CD4-positive, alpha-beta T cell (primary cell): ENCODE measurements around the gene GPR142. TPM values are rescaled to one million over a fixed set of nuclear protein-coding genes. Genes with fewer than 3 reads are reported as not detected.

Experiments used
- ATAC-seq: fragments of 200-7000 bp; cut with Tn5 transposase; one replicate; pipeline ENCODE4 v1.10.0; 2022; ENCODE audit warnings: mild to moderate bottlenecking; ENCODE audit not compliant: poor library complexity
- CTCF ChIA-PET: fragments of 350-600 bp; sonication (Branson Sonifier 250); formaldehyde crosslinking; loops from one replicate; lab custom pipeline; 2021; ENCODE audit warnings: antibody characterized with exemption, inconsistent platforms; lab: Charles Lee
- POLR2A ChIA-PET: fragments of 350-600 bp; sonication (Branson Sonifier 250); formaldehyde crosslinking; loops from one replicate; lab custom pipeline; 2021; ENCODE audit warnings: antibody characterized with exemption, inconsistent platforms; lab: Charles Lee
- DNase-seq, 14 experiments: peaks; one replicate each; pipeline ENCODE4 v3.0.0-alpha.2; 2013 to 2020; ENCODE audit warnings: mixed read lengths in 2 of 14
- H3K27ac ChIP-seq, 2 donors: one replicate each; pipeline versions ENCODE4 v1.5.1 to v1.7.0; 2013; ENCODE audit warnings: low read length in 2 of 2, low read depth in 1 of 2, mild to moderate bottlenecking in 1 of 2
- H3K27me3 ChIP-seq, 2 experiments: 1 replicate in 1 of 2; 2 replicates in 1 of 2; pipeline versions ENCODE4 v1.6.1 to v1.7.0; 2013; ENCODE audit warnings: low read length in 2 of 2, control low read depth in 1 of 2, mild to moderate bottlenecking in 1 of 2, moderate library complexity in 1 of 2; ENCODE audit not compliant: insufficient read depth in 2 of 2, control insufficient read depth in 1 of 2
- H3K36me3 ChIP-seq: one replicate; pipeline ENCODE4 v1.6.1; 2013; ENCODE audit warnings: low read length, control low read depth; ENCODE audit not compliant: insufficient read depth
- H3K4me1 ChIP-seq: one replicate; pipeline ENCODE4 v1.6.1; 2013; ENCODE audit warnings: low read length, control low read depth; ENCODE audit not compliant: insufficient read depth
- H3K4me3 ChIP-seq: one replicate; pipeline ENCODE4 v1.5.1; 2013; ENCODE audit warnings: mild to moderate bottlenecking, low read length, moderate library complexity
- H3K9me3 ChIP-seq, 2 experiments: 1 replicate in 1 of 2; 2 replicates in 1 of 2; pipeline versions ENCODE4 v1.6.1 to v1.7.0; 2013; ENCODE audit warnings: low read length in 2 of 2, mild to moderate bottlenecking in 2 of 2, control low read depth in 1 of 2, moderate library complexity in 1 of 2; ENCODE audit not compliant: control insufficient read depth in 1 of 2, insufficient read depth in 1 of 2
- H3K27ac Mint-ChIP-seq: one replicate; pipeline ENCODE4 v1.8.0; 2020; ENCODE audit warnings: mixed read lengths
- H3K27me3 Mint-ChIP-seq: one replicate; pipeline ENCODE4 v1.8.0; 2021; ENCODE audit warnings: mixed read lengths
- H3K36me3 Mint-ChIP-seq: one replicate; pipeline ENCODE4 v1.8.0; 2021; ENCODE audit warnings: low read depth, mixed read lengths
- H3K4me1 Mint-ChIP-seq: one replicate; pipeline ENCODE4 v1.8.0; 2021; ENCODE audit warnings: low read depth, mixed read lengths
- H3K4me3 Mint-ChIP-seq: one replicate; pipeline ENCODE4 v1.8.0; 2020; ENCODE audit warnings: mild to moderate bottlenecking, mixed read lengths
- H3K9me3 Mint-ChIP-seq: one replicate; pipeline ENCODE4 v1.8.0; 2020; ENCODE audit warnings: mixed read lengths
- CTCF ChIP-seq: fragments of 200-600 bp; IDR thresholded peaks from one replicate; pipeline ENCODE4 v1.8.0; 2022; ENCODE audit warnings: antibody characterized with exemption, mild to moderate bottlenecking
- intact Hi-C, 2 experiments: fragments of 100-400 bp; cut with DNase I in 1 of 2; cut with micrococcal nuclease in 1 of 2; formaldehyde crosslinking; loops; one replicate each; pipeline versions ENCODE4 v1.15.1 to v1.9.0; 2023 to 2025; cut with DNase I, micrococcal nuclease
- total RNA-seq, 174 experiments: library from RNA in 2 of 174; stranded (reverse) in 2 of 174; gene quantifications; one replicate each; pipeline ENCODE4 v1.2.3 and lab custom pipeline; 2021 to 2026

Gene GPR142
- total RNA-seq, 2 experiments from 2014 or later: not detected

DNA sequence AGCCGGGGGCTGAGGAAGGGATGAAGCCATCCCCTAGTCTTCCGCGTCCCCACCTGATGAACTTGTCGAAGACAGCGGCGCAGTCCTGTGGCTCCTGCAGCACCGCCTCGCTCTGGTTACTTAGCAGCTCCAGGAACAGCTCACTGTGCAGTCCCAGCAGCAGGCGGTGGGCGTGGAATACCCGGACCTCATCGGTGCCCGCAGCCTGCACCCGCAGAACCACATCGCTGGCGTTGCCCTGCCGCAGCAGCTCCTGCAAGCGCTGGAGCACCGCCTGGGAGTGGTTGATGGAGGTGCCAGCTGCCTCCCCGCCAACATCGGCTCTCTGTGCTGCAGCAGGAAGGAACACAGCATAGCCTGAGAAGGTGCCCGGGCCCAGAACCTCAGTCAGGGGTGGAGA is 7.4 kb upstream of the GPR142 start:
- no peaks in the 10 kb centered on the region for H3K36me3 Mint-ChIP-seq
- no peak overlapping the region for H3K4me3 Mint-ChIP-seq
- no peak for ATAC-seq
- peaks cover 4% of the 10 kb centered on the region for H3K4me1 Mint-ChIP-seq
- H3K9me3 ChIP-seq: peaks cover 0 to 17% of the 10 kb centered on the region in 2 experiments
- H3K27ac ChIP-seq: no peak overlapping the region
- no peak overlapping the region for H3K4me3 ChIP-seq
- intact Hi-C loops: loop anchor here in 1 of 2 experiments (2.0 kb wide), 1 partner anchor 149 kb away; no protein-coding TSS in a partner anchor
- no peak for TF ChIP-seq CTCF
- H3K27me3 ChIP-seq: peaks cover 50 to 52% of the 10 kb centered on the region in 2 experiments
- H3K27me3 Mint-ChIP-seq: peaks cover 46% of the 10 kb centered on the region
- ChIA-PET POLR2A (no interaction called here), CTCF (interaction anchor here (1.2 kb wide), 1 partner anchor 8 kb away, joined by 4 read pairs; no protein-coding TSS in a partner anchor)
- no peak for DNase-seq
- H3K36me3 ChIP-seq: no peaks in the 10 kb centered on the region
- peaks cover 16% of the 10 kb centered on the region for H3K4me1 ChIP-seq
- H3K27ac Mint-ChIP-seq: no peak overlapping the region
- H3K9me3 Mint-ChIP-seq: no peaks in the 10 kb centered on the region

GRCh38 chr17:74360899-74361229 is 6.4 kb upstream of the GPR142 start:
- no peak for TF ChIP-seq CTCF
- intact Hi-C loops: loop anchor here in 1 of 2 experiments (2.0 kb wide), 1 partner anchor 150 kb away; no protein-coding TSS in a partner anchor
- Mint-ChIP-seq H3K9me3 (no peaks in the 10 kb centered on the region), H3K4me1 (peaks cover 4% of the 10 kb centered on the region), H3K27me3 (peaks cover 36% of the 10 kb centered on the region), H3K4me3 (no peak overlapping the region), H3K36me3 (no peaks in the 10 kb centered on the region), H3K27ac (no peak overlapping the region)
- ChIA-PET CTCF (interaction anchor here (1.0 to 2.3 kb wide), 3 partner anchors 18 to 158 kb away, joined by 3 to 7 read pairs (median 4); partner anchors contain the start of gene RPL38), POLR2A (interaction anchor here (0.9 to 1.1 kb wide), 2 partner anchors 148 to 157 kb away, joined by 3 read pairs; partner anchors contain the start of genes RPL38 and TTYH2)
- Histone ChIP-seq H3K27me3 (peaks cover 42 to 43% of the 10 kb centered on the region in 2 experiments), H3K9me3 (peaks cover 0 to 17% of the 10 kb centered on the region in 2 experiments), H3K27ac (no peak overlapping the region), H3K36me3 (no peaks in the 10 kb centered on the region), H3K4me3 (no peak overlapping the region), H3K4me1 (peaks cover 16% of the 10 kb centered on the region)
- DNase-seq (no peak), ATAC-seq (no peak)

GRCh38 chr17:74361230-74362068 is 5.9 kb upstream of the GPR142 start, which contains the start of gene BTBD17:
Gene BTBD17 (minus strand): TSS chr17:74361868. CDS start chr17:74361819, 49 bp downstream.
- no peak within 1 kb of the TSS for H3K4me3 Mint-ChIP-seq
- ATAC-seq: peak; percentile 46
- POLR2A ChIA-PET: interaction anchor here (0.9 to 1.1 kb wide), 2 partner anchors 148 to 158 kb away, joined by 3 read pairs; partner anchors contain the start of genes RPL38 and TTYH2

More at GRCh38 chr17:74361230-74362068, 5.9 kb upstream of the GPR142 start, which contains the start of gene BTBD17:
- Histone ChIP-seq H3K36me3 (no peaks in the 10 kb centered on the region), H3K4me3 (no peak within 1 kb of the TSS), H3K4me1 (peaks cover 14% of the 10 kb centered on the region), H3K27me3 (peaks cover 36 to 37% of the 10 kb centered on the region in 2 experiments), H3K27ac (no peak within 1 kb of the TSS), H3K9me3 (peaks cover 0 to 17% of the 10 kb centered on the region in 2 experiments)
- peak; percentile 32 for TF ChIP-seq CTCF
- Mint-ChIP-seq H3K4me1 (peaks cover 4% of the 10 kb centered on the region), H3K9me3 (no peaks in the 10 kb centered on the region), H3K36me3 (no peaks in the 10 kb centered on the region), H3K27me3 (peaks cover 31% of the 10 kb centered on the region), H3K27ac (no peak within 1 kb of the TSS)
- peak in 11 of 14 experiments; percentile 18 to 60 (median 36) for DNase-seq
- intact Hi-C loops: loop anchor here in 1 of 2 experiments (2.0 kb wide), 1 partner anchor 151 kb away; no protein-coding TSS in a partner anchor
- CTCF ChIA-PET: interaction anchor here (1.0 to 2.3 kb wide), 3 partner anchors 18 to 158 kb away, joined by 3 to 7 read pairs (median 4); partner anchors contain the start of gene RPL38
